Smooth muscle cell (in vitro differentiated cells): ENCODE data around the gene ELMO1. TPM values are rescaled to one million over a fixed set of nuclear protein-coding genes. Genes with fewer than 3 reads are reported as not detected.

ENCODE experiments used
- DNase-seq: peaks from one replicate; lab custom pipeline; 2025; ENCODE audit not compliant: unreplicated experiment; lab: John Stamatoyannopoulos, UW
- H2AFZ ChIP-seq: fragments of 200-600 bp; sonication (generic); 2 replicates; pipeline ENCODE4 v1.6.0; 2016; ENCODE audit warnings: antibody characterized with exemption, low read depth, mild to moderate bottlenecking
- H3F3A ChIP-seq: fragments of 200-600 bp; sonication (generic); 2 replicates; pipeline ENCODE4 v1.6.0; 2017; ENCODE audit warnings: antibody characterized with exemption, low read depth
- H3K27ac ChIP-seq: fragments of 200-600 bp; sonication (generic); 2 replicates; pipeline ENCODE4 v1.5.1; 2016; ENCODE audit warnings: low read depth, mild to moderate bottlenecking
- H3K27me3 ChIP-seq: fragments of 200-600 bp; sonication (generic); 2 replicates; pipeline ENCODE4 v1.6.1; 2016; ENCODE audit warnings: low read depth, mild to moderate bottlenecking
- H3K36me3 ChIP-seq: fragments of 200-600 bp; sonication (generic); 2 replicates; pipeline ENCODE4 v1.5.1; 2016; ENCODE audit warnings: low read depth
- H3K4me1 ChIP-seq: fragments of 200-600 bp; sonication (generic); 2 replicates; pipeline ENCODE4 v1.5.1; 2016; ENCODE audit warnings: low read depth
- H3K4me2 ChIP-seq: fragments of 200-600 bp; sonication (generic); 2 replicates; pipeline ENCODE4 v1.6.0; 2016; ENCODE audit warnings: mild to moderate bottlenecking
- H3K4me3 ChIP-seq: fragments of 200-600 bp; sonication (generic); 2 replicates; pipeline ENCODE4 v1.5.1; 2016; ENCODE audit warnings: mild to moderate bottlenecking
- H3K79me2 ChIP-seq: fragments of 200-600 bp; sonication (generic); 2 replicates; pipeline ENCODE4 v1.6.0; 2016; ENCODE audit warnings: low read depth, mild to moderate bottlenecking
- H3K9ac ChIP-seq: fragments of 200-600 bp; sonication (generic); 2 replicates; pipeline ENCODE4 v1.6.0; 2016; ENCODE audit warnings: low read depth
- H3K9me3 ChIP-seq: fragments of 200-600 bp; sonication (generic); replicated peaks from 2 replicates; pipeline ENCODE4 v1.5.1; 2016; ENCODE audit warnings: low read depth
- H4K20me1 ChIP-seq: fragments of 200-600 bp; sonication (generic); 2 replicates; pipeline ENCODE4 v1.6.0; 2016; ENCODE audit warnings: low read depth
- WGBS: methylation state at CpG from one replicate; pipeline ENCODE4 v1.1.7; 2016; ENCODE audit warnings: low lambda C conversion rate; 5-methylcytosine and 5-hydroxymethylcytosine counted together
- polyA plus RNA-seq: library from polyadenylated mRNA; unstranded; fragments of >200 nt; fragmentation: Nextera tagmentation; extraction: Ambion mirVana; gene quantifications from 2 replicates; pipeline ENCODE4 v1.2.1, GENCODE V29; 2016
- total RNA-seq: library from RNA; depleted of rRNA; stranded (reverse); fragments of >200 nt; gene quantifications from 2 replicates; pipeline ENCODE4 v1.2.3, GENCODE V29; 2014
- TF ChIP-seq, protein P1 (sequence below): fragments of 200-600 bp; sonication (generic); IDR thresholded peaks from 2 replicates; pipeline ENCODE4 v1.5.1; 2017; ENCODE audit warnings: borderline replicate concordance, mild to moderate bottlenecking, antibody characterized with exemption; ENCODE audit not compliant: insufficient read depth, poor library complexity, severe bottlenecking

ELMO1 gene
- total and polyA plus RNA-seq, 2 experiments from 2014 or later = 8.2 to 36.0 TPM

DNA sequence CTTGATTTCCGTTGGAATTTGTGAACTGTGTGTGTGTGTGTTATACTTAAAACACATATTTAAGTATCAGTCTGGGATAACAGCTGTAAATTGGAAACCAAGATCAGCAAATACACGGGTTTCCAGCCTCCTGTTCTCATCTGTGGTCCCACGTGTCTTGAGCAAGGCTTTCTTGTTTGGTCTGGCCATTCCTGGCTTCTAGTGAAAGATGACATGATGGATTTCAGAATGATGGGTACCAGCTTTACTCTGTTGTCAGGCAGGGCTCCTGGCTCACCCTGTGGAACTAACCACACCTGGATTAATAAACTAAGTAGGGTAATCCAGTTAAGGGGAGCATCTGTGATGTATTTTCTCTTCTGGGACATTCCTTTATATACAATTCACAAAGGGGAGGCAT lies 378.2 kb downstream of the ELMO1 start:
- TF ChIP-seq, protein P1, sequence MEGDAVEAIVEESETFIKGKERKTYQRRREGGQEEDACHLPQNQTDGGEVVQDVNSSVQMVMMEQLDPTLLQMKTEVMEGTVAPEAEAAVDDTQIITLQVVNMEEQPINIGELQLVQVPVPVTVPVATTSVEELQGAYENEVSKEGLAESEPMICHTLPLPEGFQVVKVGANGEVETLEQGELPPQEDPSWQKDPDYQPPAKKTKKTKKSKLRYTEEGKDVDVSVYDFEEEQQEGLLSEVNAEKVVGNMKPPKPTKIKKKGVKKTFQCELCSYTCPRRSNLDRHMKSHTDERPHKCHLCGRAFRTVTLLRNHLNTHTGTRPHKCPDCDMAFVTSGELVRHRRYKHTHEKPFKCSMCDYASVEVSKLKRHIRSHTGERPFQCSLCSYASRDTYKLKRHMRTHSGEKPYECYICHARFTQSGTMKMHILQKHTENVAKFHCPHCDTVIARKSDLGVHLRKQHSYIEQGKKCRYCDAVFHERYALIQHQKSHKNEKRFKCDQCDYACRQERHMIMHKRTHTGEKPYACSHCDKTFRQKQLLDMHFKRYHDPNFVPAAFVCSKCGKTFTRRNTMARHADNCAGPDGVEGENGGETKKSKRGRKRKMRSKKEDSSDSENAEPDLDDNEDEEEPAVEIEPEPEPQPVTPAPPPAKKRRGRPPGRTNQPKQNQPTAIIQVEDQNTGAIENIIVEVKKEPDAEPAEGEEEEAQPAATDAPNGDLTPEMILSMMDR = no peak
- no peak overlapping the region for H3K27ac ChIP-seq
- H2AFZ ChIP-seq = no peak overlapping the region
- no peaks in the 10 kb centered on the region for H3K27me3 ChIP-seq
- H3K36me3 ChIP-seq = no peaks in the 10 kb centered on the region
- H3K4me2 ChIP-seq = no peak overlapping the region
- no peaks in the 10 kb centered on the region for H3F3A ChIP-seq
- no peaks in the 10 kb centered on the region for H3K79me2 ChIP-seq
- no peak for DNase-seq
- no peak overlapping the region for H3K4me3 ChIP-seq
- H4K20me1 ChIP-seq = no peaks in the 10 kb centered on the region
- no peaks in the 10 kb centered on the region for H3K9me3 ChIP-seq
- H3K9ac ChIP-seq = no peak overlapping the region
- WGBS = 85% methylated on average over 3 of the region's 3 CpGs
- H3K4me1 ChIP-seq = no peaks in the 10 kb centered on the region

GRCh38 chr7:37070031-37070430 lies 378.6 kb downstream of the ELMO1 start:
- H3K4me1 ChIP-seq = no peaks in the 10 kb centered on the region
- TF ChIP-seq, protein P1 = no peak
- H2AFZ ChIP-seq = no peak overlapping the region
- H3F3A ChIP-seq = no peaks in the 10 kb centered on the region
- H3K9me3 ChIP-seq = no peaks in the 10 kb centered on the region
- H4K20me1 ChIP-seq = no peaks in the 10 kb centered on the region
- H3K79me2 ChIP-seq = no peaks in the 10 kb centered on the region
- no peak overlapping the region for H3K4me3 ChIP-seq
- H3K27me3 ChIP-seq = no peaks in the 10 kb centered on the region
- H3K27ac ChIP-seq = no peak overlapping the region
- no peak overlapping the region for H3K9ac ChIP-seq
- DNase-seq = no peak
- 89% methylated on average over 2 of the region's 2 CpGs for WGBS
- H3K36me3 ChIP-seq = no peaks in the 10 kb centered on the region
- H3K4me2 ChIP-seq = no peak overlapping the region

DNA sequence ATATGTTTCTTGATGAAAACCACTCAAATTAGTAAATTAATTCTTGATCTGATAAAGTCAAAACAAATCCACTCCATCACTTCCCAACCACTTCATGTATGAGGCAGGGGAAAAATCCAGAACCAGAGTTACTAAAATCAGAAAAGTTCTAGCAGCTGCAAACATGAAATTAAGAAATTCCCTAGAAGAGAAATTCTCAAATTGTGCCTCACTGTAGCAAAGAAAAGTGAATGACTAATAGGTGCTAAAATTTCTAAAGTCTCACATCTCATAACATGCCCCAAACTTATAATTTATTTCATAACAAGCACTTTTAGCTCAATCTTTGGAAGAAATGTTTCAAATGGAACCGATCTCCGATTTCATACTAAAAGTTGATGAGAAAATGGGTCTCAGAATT lies 379.3 kb downstream of the ELMO1 start:
- Histone ChIP-seq H3K4me1 (no peaks in the 10 kb centered on the region), H3K9ac (no peak overlapping the region), H3K4me3 (no peak overlapping the region), H4K20me1 (no peaks in the 10 kb centered on the region), H3K36me3 (no peaks in the 10 kb centered on the region), H3K9me3 (no peaks in the 10 kb centered on the region), H3K27me3 (no peaks in the 10 kb centered on the region), H2AFZ (no peak overlapping the region), H3K4me2 (no peak overlapping the region), H3K79me2 (no peaks in the 10 kb centered on the region), H3F3A (no peaks in the 10 kb centered on the region), H3K27ac (no peak overlapping the region)
- WGBS = 95% methylated on average over 2 of the region's 2 CpGs
- TF ChIP-seq, protein P1 = no peak
- DNase-seq = no peak

DNA sequence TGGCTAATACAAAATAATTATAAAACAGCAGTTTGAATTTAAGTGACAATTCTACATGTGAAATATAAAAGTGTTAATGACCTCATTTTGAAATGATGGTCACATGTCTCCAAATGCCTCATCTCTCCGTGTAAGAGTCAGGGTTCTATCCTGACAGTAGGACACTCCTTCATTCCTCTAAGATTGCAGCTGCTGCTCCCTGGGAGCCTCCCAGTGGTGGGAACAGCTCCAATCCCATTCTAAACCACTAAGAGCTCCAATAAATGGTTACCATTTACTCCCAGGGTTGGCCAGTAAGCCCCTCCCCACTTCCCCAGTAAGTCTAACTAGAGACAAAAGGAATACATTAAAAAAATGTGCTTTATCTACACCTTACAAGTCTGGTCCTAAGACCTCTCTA lies 379.8 kb downstream of the ELMO1 start:
- H3K4me2 ChIP-seq = no peak overlapping the region
- WGBS = 63% methylated on average over 1 of the region's 1 CpG
- no peaks in the 10 kb centered on the region for H4K20me1 ChIP-seq
- no peak overlapping the region for H3K9ac ChIP-seq
- H3F3A ChIP-seq = no peaks in the 10 kb centered on the region
- H3K36me3 ChIP-seq = no peaks in the 10 kb centered on the region
- no peaks in the 10 kb centered on the region for H3K9me3 ChIP-seq
- no peak overlapping the region for H3K27ac ChIP-seq
- no peaks in the 10 kb centered on the region for H3K27me3 ChIP-seq
- H3K4me1 ChIP-seq = no peaks in the 10 kb centered on the region
- no peak for DNase-seq
- H3K79me2 ChIP-seq = no peaks in the 10 kb centered on the region
- TF ChIP-seq, protein P1 = no peak
- no peak overlapping the region for H2AFZ ChIP-seq
- no peak overlapping the region for H3K4me3 ChIP-seq
